ENCODE results near the gene PUDP.
"Not testable (repeated sequence)": the region's sequence is repeated elsewhere in the genome, so short reads cannot be mapped to it uniquely, and the experiment has no call there.

The PUDP gene

GRCh38 chrX:7112071-7112470, 35.9 kb downstream of the PUDP start:
- intact Hi-C loops (cut with DNase I): no loop called here
- no peak for DNase-seq

DNA sequence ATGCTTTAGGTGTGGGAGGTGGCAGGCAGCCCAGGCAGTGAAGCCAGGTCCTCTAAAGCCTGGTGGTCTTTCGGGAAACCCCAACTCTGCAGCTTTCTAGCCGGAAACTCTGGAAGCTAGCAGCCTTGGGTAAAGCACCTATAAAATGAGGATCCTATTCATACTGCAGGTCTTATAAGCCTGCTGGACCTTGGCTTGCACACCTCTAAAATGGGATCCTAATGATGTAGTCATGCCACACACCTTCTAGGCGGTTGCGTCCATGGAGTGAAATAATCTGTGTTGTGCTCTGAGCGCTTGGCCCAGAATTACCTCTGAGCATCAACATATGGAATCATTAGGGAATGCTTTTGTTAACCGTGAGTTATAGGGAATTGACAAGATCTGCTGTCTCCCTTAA, 36.4 kb downstream of the PUDP start:
- intact Hi-C loops (cut with DNase I): no loop called here

DNA sequence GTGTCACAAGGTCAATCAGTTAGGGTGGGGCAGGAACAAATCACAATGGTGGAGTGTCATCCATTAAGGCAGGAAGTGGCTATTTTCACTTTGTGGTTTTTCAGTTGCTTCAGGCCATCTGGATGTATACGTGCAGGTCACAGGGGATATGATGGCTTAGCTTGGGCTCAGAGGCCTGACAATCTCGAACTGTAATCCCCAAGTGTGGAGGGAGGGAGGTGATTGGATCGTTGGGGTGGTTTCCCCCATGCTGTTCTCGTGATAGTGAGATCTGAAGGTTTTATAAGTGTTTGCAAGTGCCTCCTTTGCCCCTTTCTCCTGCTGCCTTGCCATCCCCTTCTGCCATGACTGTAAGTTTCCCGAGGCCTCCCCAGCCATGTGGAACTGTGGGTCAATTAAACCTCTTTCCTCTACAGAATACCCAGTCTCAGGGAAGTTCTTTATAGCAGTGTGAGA, 37.1 kb downstream of the PUDP start:
- no peak for DNase-seq
- intact Hi-C loops (cut with DNase I): no loop called here

More for the DNA sequence above, 36.4 kb downstream of the PUDP start:
- no peak for DNase-seq

DNA sequence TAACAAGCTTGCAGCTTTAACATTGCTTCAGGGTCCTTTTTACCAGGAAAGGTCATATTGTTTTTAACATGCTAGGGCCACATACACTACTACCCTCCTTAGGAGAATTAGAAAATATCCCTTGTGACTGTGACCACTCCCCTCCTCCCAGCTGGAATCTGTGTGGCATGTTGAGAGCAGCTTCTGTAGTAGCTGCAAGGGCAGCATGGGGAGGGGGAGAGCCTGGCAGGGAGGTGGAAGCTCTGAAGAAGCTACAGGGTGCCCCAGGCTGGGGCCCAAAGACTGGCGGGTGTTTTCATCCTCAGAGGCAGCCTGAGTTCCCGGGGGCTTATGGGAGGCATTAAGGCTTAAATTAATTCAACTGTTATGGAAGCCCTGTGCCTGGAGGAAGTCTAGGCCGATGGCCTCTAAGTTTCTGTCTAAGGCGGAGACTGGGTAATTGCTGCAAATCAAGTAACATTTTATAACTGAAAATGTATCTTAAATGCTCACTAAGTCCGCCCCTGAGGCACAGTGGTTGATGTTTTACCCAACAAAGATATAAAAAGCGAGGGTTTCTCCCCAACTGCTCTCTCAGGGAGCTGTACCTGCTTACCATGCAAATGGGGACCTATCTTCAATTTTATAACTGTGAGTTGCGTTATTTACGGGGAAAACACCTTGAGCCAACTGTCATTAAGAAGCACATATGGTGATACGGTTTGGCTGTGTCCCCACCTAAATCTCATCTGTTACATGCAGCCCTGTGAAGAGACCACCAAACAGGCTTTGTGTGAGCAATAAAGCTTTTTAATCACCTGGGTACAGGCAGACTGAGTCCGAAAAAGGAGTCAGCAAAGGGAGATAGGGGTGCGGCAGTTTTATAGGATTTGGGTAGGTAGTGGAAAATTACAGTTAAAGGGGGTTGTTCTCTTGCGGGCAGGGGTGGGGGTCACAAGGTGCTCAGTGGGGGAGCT, 37.8 kb downstream of the PUDP start:
- intact Hi-C loops (cut with DNase I): no loop called here
- no peak for DNase-seq

DNA sequence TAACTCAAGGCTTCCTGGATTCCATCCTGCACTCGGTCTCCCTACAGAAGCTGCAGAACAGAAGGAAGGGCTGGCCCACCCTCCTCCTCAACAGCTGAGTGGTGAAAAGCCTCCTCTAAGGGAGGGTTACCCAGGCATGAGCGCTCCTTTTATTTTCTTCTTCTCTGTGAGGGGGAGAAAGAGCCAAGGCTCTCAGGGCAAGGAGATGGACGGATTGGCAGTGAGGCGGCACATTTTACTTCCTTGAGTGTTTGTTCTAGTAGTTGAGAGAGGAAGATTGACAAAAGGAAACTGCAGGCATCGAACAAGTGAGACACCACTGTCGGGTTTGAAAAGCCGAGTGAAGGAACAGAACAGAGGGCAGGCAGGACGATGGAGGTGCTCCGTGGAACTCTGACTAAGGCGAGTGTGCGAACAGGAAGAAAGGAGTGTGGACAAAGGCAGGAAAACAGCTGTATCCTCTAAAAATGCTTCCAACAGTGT, 38.9 kb downstream of the PUDP start:
- DNase-seq: peak in 1 of 42 donors; percentile 5
- intact Hi-C loops (cut with DNase I): no loop called here

DNA sequence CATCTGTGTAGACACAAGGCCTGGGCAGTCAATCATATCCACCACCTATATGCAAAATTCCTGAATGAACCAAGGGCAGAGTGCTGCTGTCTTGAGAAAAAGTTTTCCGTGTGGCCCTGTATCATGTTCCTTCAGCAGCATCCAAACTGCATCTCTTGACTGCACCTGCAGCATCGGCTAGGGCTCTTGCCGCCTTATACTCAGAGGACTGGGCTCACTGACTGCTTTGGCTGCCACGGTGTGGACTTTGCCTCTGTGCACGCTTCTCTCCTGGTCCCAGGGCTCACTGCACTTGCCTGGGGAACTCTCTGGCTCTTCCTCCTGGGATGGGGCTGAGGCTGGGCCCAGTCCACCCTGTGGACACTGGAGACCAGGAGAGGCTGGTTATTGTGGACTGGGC, 39.9 kb downstream of the PUDP start:
- no peak for DNase-seq
- intact Hi-C loops (cut with DNase I): no loop called here

- intact Hi-C loops (cut with DNase I): no loop called here
- no peak for DNase-seq
These were observed 41.3 kb downstream of the PUDP start for GRCh38 chrX:7106649-7107048.

GRCh38 chrX:7102119-7102518, 45.8 kb downstream of the PUDP start:
- intact Hi-C loops (cut with DNase I): no loop called here
- DNase-seq: no peak

GRCh38 chrX:7100022-7100421, 47.9 kb downstream of the PUDP start:
- intact Hi-C loops (cut with DNase I): no loop called here
- no peak for DNase-seq

GRCh38 chrX:7095657-7096056, 52.3 kb downstream of the PUDP start:
- DNase-seq; intact Hi-C loops (cut with DNase I): not testable (repeated sequence)

DNA sequence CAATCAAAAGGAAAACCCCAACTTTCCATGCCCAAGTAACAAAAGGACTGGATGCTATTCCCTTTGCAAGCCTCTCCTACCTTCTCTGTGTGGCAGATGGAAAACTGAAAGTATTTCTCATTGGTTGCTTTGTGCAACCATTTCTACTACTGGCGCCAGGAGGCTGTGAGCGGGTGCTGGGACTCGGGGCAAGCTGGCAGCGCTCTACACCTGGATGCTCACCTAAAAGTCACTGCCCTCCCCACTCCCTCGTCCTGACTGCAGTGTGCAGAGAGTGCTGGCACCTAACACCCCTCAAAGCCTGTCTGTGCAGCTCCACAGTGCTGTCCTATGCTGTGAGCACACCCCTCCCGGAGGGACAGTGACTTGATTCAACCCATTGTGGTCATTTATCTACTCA, 54.6 kb downstream of the PUDP start:
- DNase-seq: no peak
- intact Hi-C loops (cut with DNase I): no loop called here

DNA sequence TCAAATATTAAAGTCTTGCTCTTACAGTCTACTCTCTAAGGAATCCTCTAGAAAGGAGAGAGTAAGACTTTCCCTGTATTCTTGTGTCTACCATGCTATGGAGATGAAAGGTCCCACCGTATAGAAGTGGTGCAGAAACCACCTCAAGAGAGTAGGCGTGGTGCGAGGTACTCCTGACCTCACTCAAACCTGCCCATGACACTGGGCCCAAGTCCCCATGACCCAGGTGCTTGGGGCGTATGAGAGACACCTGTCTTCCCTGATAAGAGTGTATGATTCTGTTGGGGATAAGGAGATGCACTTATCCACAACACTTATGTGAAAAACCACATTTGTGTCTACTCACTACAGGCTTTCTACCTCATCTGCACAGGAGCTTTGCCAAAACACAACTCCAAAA, 55.4 kb downstream of the PUDP start:
- DNase-seq: no peak
- intact Hi-C loops (cut with DNase I): no loop called here

GRCh38 chrX:7091923-7092322, 56.0 kb downstream of the PUDP start:
- DNase-seq: no peak
- intact Hi-C loops (cut with DNase I): no loop called here

- DNase-seq: no peak
- intact Hi-C loops (cut with DNase I): no loop called here
These were observed 57.3 kb downstream of the PUDP start for GRCh38 chrX:7090641-7091040.

DNA sequence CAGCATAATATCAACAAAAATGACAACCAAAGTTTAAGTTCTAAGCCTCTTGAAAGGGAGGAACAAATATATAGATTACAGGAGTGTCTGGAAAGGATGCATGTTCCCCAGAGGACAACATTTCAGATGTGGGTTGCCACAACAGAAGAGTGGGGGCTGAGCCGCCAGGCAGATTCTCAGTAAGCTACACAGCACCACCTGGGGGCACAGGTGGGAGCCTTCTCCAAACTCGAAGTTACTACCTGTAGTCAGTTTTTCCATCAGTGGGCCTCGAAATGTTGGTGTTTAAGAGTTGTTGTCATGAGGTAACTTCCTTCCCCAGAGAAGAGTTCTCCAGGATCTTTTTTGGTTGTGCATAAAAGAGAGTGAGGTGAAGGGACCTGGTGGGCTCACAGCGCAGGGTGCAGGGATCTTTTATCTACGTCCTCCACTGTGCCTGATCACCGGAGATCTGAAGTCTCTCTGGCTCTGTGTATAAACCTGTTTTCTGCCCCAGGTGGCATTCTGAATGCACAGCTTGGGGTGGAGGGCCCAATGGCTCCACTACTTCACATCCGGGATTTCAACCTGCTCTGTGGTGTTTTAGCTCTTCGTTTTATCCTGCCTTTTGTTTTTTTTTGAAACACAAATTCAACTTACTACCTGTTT, 58.9 kb downstream of the PUDP start:
- peak in 3 of 42 donors; percentile 22 to 40 (median 29) for DNase-seq
- intact Hi-C loops (cut with DNase I): no loop called here

GRCh38 chrX:7086384-7086783, 61.6 kb downstream of the PUDP start:
- no peak for DNase-seq
- intact Hi-C loops (cut with DNase I): no loop called here

- no peak for DNase-seq
These were observed 62.1 kb downstream of the PUDP start for GRCh38 chrX:7085879-7086278.

GRCh38 chrX:7084841-7085240, 63.1 kb downstream of the PUDP start:
- intact Hi-C loops (cut with DNase I): no loop called here

More at GRCh38 chrX:7085879-7086278, 62.1 kb downstream of the PUDP start:
- intact Hi-C loops (cut with DNase I): no loop called here

DNA sequence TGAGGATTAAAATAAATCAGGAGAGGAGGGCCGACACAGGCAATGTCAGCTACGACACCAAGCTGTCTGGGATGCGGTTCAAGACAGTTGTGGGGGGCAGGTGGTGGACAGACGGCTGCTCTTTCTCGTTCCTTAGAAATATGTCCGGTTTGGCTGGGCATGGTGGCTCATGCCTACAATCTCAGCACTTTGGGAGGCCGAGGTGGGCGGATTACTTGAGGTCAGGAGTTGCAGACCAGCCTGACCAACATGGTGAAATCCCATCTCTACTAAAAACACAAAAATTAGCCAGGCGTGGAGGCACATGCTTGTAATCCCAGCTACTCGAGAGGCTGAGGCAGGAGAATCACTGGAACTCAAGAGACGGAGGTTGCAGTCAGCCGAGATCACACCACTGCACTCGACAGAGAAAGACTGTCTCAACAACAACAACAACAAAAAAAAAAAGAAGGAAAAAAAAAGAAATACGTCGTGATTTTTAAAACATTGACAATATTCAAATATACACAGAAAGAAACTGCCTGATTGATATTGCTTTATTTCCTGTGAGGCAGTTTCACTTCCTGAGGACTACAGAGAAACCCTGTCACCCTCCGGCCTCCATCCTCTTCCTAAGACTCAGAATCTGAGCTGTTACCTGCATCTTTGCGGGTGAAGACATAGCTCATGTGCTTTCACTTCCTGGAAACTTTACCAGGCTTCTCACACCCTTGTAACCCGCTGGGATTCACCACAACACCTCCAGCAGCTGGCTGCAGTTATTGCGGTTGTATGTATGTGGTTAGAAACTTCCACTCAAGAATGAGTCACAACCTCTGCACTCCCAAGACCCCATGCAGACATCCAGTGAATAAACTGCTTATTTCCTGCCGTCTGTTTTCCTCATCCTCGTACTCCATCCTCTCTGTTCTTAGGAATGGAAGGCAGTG, 64.2 kb downstream of the PUDP start:
- intact Hi-C loops (cut with DNase I): no loop called here
- DNase-seq: no peak

More at GRCh38 chrX:7084841-7085240, 63.1 kb downstream of the PUDP start:
- no peak for DNase-seq

Measured in head of caudate nucleus (tissue), 42 donors.